ENCODE results near the gene OXER1. TPM values are rescaled to one million over a fixed set of nuclear protein-coding genes. Genes with fewer than 3 reads are reported as not detected.

The OXER1 gene
- polyA plus RNA-seq, 3 donors: 0.34 to 1.5 (median 0.55) TPM

DNA sequence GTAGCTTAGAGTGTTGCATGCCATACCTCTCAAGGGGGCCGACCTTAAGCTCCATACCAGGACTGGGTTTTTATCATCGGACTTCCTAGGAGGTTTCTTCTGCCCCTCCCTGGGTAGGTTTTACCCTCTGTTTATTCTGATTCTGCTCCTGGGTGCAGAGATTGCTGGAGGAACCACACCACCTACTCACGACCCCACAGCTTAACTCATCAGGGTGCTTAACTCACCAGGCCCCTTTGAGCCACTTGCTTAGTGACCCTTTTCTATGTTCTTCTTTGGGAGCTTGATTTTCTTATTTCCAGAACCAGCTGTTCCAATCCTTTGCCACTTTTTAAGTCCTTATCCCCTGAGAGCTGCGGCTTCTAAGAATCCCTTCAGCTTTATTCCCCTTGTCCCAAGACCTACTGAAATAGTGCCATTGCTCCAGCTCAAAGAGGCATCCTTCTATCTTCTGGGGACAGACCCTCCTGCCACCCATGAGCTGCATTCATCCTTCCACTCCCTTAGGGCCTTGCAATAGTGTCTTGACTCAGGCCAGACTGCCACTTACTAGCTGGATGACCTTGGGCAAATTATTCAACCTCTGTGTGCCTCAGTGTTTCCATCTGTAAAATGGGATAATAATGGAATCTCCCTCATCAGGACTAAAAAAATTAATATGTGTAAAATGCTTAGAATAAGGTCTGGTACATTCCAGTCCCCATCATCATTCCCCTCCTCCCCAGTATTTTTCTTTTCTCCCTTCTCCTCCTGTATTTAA, 5.8 kb downstream of the OXER1 start:
- 84 to 93% (median 90%) methylated on average over 4 of the region's 4 CpGs for WGBS, 3 donors
- no peak overlapping the region for H3K27ac ChIP-seq (ENCODE audit: low read depth, low read length)

DNA sequence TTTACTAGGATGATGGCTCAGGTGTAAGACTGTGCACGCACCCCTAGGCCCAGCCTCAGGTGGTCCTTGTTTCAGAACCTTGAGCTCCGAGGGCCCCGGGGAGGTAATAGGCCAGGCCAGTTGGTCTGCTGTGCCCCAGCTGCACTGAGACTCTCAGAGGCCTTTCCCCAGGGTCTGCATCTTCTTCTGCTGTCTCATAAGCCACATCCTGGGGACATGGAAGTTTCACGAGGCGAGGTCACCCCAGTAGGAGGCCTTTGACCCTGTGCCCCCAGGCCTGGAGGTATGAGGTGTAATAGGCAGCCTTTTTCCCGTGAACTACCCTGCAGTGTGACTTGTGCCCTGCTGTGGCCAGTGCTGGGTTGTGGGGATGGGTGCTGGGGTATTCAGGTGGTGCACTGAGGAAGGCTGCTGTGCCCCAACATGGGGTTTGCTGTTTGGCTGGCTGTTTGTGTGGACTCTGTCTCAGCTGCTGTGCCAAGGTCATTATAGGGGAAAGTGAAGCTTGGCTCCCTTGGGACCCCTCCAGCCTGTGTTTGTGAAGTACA, 6.9 kb downstream of the OXER1 start:
- WGBS, 3 donors: 76 to 94% (median 79%) methylated on average over 6 of the region's 6 CpGs
- no peak overlapping the region for H3K27ac ChIP-seq (ENCODE audit: low read depth, low read length)

DNA sequence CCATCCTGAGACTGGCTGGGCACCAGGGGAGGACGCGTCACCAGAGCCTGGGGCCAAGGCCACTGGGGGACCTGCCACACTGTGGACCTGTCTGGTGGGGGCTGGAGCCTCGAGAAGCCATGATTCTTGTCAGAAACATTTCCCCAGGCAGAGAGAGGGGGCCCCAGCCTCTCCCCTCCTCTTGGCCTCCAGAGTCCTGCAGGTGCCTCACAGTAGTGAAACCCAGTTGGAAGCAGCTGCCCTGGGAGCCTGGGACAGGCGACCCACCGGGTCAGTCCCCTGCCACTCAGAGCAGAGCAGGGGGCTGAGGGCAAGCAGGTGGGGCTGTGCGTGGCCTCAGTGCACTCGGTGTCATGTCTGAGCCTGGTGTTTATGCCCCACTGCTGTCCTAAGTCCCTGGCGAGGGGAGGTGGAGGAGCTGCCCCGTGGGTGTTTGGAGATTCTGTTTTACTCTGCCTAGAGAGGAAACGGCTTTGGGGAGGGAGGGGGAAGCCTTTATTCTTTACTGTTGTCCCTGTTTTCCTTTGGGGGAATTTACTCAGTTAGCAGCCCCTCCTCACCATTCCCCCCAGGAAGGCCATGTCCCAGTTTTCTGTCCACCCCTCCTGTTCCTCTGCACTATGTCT, 7.7 kb downstream of the OXER1 start:
- no peak overlapping the region for H3K27ac ChIP-seq (ENCODE audit: low read depth, low read length)
- 77 to 90% (median 87%) methylated on average over 10 of the region's 10 CpGs for WGBS, 3 donors

DNA sequence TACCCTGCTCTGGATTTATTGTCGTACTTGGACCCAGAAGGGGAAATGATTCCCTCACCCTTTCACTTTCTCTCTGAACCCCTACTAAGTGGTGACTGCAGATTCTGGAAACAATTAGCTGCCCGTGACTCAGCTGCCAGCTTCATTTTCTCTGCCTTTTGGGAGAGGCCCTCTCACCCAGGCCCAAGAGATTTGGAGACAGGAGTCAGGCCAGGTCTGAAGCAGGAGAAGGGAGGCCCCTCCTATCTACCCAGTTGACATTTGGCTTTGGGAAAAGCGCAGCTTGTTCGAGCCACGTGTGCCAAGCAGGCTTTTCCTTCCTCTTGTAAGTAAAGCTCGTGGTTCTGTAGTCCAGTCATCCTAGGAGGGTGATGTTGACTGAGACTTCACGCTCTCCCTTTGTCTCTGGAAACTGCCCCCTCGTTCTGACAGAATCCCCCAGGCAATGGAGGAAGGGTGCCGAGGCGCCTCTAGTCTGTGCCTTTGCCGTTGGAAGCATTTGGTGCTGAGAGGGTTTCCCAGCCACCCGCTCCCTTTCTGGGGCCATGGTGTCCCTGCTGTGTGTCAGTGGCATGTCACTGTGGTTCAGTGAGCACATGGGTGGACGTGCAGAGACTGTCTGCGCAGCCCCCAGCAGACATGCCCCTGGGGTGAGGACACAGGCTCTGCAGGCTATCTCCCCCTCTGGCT, 8.6 kb downstream of the OXER1 start:
- 57 to 65% (median 58%) methylated on average over 14 of the region's 14 CpGs for WGBS, 3 donors
- H3K27ac ChIP-seq (ENCODE audit: low read depth, low read length): no peak overlapping the region

DNA sequence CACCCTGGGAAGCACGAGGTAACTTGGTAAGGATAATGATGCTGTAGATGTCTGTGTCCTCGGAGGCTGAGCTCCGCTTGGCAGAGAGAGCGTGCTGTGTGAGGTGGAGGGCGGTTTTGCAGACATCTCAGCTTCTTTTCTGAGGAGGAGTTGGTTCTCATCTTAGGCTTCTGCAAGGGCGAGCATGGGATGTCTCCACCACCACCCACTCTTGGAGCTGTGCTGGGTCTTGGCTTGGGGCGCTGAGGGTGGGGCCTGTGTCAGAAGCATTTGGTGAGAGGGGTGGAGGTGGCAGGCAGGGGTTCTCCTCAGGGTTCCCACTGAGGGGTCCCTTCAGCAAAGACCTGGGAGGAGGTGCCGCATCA, 9.2 kb downstream of the OXER1 start:
- 73 to 88% (median 76%) methylated on average over 8 of the region's 8 CpGs for WGBS, 3 donors
- H3K27ac ChIP-seq (ENCODE audit: low read depth, low read length): no peak overlapping the region

DNA sequence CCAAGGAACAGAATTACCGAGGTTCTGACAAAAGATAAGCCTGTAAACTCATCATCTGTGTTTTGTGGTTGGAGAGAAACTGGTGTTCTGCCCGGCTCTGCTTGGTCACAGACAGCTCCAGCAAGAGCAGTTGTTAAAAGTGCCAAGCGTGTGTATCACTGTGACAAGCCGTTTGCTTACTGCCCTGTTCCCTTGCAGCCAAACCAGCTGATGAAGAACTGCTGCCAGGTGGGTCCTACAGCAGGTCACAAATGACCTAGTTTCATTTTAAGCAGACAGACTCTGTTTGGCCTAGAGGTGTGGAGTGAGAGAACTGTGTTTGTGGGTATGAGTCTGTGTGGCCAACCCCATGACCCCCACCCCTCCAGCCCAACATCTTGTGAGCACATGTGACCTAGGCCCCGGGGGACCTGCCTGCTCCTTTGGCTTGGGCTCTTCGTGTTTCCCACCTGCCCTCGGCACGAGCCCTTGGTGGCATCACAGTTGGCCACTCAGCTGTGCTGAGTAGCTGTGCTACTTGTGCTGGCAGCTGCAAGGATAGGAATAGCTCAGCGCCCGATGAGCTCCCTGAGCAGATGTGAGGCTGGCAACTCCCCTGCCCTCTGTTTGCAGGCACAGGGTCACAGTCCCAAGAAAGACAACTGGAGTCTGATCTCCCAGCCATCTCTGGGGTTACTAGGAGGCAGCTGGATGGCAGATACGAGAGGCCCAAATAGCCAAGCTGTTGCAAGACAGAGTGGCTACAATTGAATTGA, 9.7 kb downstream of the OXER1 start:
- H3K27ac ChIP-seq (ENCODE audit: low read depth, low read length): no peak overlapping the region
- WGBS, 3 donors: 48 to 66% (median 62%) methylated on average over 11 of the region's 11 CpGs

DNA sequence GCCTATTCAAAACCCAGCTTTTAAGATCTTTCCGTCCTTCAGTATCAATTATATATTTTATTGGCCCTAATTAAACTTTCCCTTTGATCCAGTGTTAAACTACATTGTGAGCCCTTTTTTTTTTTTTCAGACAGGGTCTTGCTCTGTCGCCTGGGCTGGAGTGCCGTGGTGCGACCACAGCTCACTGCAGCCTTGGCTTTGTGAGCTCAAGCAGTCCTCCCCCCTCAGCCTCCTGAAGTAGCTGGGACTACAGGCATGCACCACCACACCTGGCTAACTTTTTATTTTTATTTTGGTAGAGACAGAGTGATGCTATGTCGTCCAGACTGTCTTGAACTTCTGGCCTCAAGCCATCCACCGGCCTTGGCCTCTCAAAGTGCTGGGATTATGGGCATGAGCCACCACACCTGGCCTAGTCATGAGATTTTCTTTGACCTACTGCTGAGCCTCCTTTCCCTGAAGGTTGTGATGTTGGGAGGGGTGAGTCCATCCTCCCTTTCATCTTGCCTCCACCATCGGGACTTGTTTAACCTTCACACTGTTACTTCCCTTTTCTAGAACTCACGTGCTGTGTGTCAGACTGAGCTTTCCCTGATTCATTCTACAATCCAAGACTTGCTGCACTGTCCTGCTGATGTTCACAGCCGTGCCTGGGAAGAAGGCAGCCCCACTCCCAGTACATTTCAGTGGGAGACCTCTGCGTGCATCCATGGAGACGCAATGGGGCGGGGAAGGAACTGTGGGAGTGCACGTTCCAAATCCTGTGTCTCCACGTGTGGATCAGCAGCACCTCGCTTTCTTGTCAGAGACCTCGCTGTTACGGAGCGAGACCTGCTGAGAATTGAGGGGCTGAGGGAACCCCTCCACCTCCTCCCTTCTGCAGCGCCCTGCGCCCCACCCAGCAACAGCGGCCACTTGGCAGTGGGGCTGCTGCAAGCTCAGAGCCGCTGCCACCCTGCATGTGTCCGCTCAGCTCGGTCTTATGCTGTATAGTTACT, 10.8 kb downstream of the OXER1 start:
- H3K27ac ChIP-seq (ENCODE audit: low read depth, low read length): no peak overlapping the region
- WGBS, 3 donors: 73 to 84% (median 79%) methylated on average over 24 of the region's 24 CpGs

DNA sequence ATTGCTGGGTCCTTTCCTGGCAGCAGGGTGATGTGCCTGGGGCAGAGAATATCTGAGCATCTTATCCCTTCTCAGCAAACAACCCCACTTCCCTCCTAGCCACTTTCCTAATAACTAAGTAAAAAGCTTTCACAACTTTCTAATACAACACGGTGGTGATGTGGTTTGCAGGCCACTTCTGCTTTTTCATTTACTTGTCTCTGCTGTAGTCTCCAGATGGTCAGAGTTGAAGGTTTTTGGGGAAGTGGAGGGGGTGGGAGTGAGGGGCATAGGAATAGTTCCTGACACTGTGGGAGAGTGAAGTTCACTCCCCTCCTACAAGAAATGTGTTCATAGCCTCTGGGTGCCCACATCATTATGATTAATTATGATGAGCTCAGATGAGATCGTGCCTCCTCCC, 11.6 kb downstream of the OXER1 start:
- no peak overlapping the region for H3K27ac ChIP-seq (ENCODE audit: low read depth, low read length)
- WGBS, 3 donors: 39 to 64% (median 51%) methylated on average over 2 of the region's 2 CpGs

DNA sequence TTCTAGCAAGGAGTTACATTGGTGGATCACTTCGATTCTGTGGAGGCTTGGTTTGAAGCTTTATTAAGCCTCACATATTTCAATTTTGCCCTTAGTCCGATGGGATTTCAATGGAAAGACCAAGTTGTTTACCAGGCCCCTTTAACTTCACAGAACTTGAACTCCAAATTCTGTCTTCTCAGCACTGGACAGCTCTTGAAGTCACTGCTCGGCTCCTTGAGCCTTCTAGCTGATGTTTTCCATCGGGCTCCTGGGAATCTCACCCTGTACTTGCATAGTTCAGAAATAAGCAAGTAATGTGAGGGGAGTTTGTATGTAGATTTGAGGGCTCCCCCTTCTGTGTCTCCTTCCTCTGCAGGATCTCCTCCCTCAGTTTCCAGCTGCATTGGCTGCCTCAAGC, 15.1 kb downstream of the OXER1 start:
- 92 to 98% (median 95%) methylated on average over 4 of the region's 4 CpGs for WGBS, 3 donors
- H3K27ac ChIP-seq (ENCODE audit: low read depth, low read length): no peak overlapping the region

DNA sequence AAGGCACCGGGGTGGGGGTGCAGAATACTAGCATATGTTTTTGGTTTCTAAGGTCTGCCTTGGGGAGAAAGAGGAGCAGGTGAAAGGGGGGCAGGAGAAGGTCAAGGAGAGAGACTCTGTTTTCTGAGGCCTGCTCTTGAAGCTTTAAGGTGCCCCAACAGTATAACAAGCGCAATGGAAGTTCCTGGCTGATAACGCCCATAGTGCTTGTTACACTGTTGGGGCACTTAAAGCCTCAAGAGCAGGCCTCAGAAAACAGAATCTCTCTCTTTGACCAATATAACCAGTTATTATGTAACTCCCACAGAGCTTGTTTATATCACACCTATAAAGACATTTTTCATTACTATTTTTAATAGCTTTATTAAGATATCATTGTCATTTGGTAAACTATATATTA, 16.5 kb downstream of the OXER1 start:
- no peak overlapping the region for H3K27ac ChIP-seq (ENCODE audit: low read depth, low read length)
- WGBS, 3 donors: 97 to 100% (median 99%) methylated on average over 3 of the region's 3 CpGs

DNA sequence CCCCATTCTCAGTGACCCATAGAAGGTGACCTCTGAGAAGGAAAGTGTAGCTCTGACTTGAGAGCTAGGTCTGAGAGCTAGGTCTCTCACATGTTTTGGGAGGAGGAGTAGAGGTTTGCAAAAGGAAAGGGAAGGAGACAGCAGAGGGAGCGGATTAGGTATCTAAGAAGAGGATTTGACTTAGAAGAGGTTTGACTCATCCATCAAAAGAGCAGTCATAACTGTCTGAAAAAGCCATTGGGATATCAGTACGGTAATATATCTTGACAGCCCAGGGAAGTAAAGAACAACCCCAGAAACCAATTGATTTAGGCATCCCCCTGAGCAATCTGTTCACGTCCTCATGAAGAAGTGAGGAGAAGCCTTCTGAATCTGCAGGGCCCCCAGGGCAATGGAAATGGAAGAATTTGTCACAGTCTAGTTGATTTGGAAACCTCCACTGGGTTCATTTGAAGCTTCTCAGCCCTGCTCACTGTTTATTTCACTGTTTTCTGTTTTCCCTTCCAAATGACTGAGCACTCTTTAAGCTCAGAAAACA, 19.3 kb downstream of the OXER1 start:
- 93 to 99% (median 94%) methylated on average over 3 of the region's 3 CpGs for WGBS, 3 donors
- H3K27ac ChIP-seq (ENCODE audit: low read depth, low read length): no peak overlapping the region

DNA sequence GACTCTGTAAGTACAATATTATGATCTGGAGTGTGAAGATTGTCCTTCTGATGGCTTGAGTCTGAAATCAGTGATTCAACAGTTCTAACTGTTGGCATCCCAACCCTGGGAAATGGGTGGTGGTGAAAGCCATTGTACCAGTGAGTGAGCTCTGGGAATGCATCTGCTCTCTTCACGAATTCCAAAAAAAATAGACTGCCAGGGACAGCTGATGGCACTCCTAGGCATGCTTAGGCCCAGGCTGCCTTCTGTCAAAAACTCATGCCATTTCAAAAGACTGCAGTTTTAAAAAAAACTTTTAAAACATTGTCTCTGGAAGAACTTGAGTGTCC, 20.3 kb downstream of the OXER1 start:
- H3K27ac ChIP-seq (ENCODE audit: low read depth, low read length): no peak overlapping the region
- WGBS, 3 donors: 85 to 100% (median 96%) methylated on average over 1 of the region's 1 CpG

DNA sequence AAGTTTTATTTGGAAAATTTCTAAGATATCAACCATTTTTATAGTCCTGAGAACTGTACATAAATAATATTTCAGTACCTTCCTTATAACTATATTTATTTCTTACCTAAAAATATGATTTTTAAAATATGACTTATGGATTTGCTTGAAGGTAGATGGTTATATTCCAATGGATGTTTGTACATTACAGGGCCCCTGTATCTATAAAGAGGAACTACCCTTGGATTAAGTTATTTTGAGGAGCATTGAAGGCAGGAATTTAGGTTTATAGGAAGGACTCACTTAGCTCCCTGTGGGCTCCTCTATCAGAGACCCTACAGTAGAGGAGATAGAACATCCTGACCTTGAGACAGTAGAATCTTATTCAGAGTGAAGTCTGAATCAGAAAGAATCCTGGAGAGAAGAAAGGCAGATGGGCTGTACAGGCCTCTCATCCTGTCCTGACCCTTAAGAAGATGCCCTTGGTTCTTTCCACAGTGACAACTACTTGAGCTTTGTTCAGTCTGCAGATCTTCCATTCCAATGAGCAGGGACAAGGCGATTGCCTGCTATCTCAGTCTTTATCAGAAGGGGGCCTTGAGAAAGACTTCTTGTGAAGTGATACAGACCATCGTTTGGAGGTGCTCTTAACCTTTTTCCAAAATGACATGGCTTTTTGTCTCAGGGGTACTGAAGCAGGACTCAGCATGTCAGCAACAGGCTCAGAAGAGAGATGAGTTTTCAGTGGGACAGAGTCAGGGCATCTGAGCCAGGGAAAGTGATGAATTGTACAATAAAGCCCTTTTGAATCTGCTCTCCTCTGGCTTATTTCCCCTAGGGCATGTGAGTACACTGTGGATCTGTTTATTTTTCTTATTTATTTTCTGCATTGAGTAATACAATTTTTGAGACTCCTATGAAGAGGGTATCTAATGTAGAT, 20.9 kb downstream of the OXER1 start:
- WGBS, 3 donors: 72 to 88% (median 80%) methylated on average over 2 of the region's 2 CpGs
- no peak overlapping the region for H3K27ac ChIP-seq (ENCODE audit: low read depth, low read length)

DNA sequence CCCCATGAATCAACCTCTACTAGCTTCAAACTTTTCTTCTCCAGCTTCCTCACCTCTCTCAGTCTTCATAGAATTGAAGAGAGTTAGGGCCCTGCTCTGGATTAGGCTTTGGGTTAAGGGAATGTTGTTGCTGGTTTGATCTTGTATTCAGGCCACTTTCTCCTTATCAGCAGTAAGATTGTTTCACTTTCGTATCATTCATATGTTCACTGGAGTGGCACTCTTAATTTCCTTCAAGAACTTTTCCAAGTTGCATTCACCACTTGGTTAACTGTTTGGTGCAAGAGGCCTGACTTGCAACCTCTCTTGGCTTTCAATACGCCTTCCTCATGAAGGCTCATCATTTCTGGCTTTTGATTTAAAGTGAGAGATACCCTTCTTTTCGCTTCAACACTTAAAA, 22.8 kb downstream of the OXER1 start:
- no peak overlapping the region for H3K27ac ChIP-seq (ENCODE audit: low read depth, low read length)
- WGBS, 3 donors: 80 to 90% (median 84%) methylated on average over 3 of the region's 3 CpGs

DNA sequence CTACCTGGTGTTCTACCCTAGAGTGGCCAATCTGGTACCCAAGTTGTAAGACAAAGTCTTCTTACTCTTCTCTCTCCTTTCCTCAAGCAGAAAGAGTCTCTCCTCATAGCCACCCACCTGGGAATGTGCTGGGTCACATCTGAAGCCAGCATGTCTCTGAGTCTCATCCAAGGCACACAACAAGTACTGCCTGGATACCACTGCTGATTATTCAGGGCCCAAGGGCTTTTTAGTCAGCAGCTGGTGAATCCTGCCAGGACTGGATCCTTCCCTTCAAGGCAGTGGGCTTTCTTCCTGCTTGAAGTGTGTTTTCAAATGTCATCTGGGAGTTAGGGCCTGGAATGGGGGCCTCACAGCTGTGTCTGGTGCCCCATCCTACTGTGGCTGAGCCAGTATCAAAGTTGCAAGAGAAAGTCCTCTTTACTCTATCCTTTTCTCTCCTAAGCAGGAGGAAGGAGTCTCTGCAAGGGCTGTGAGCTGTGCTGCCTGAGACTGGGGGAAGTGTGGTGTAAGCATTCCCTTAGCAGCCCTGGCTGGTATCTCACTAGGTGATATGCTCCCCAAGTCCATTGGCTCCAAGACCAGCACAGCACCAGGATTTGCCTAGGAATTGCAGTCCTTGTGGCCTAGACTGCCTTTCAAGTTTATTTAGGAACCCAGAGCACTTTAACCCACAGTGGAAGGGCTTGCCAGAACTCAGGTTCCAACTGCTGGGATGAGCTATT, 27.2 kb downstream of the OXER1 start:
- no peak overlapping the region for H3K27ac ChIP-seq (ENCODE audit: low read depth, low read length)

DNA sequence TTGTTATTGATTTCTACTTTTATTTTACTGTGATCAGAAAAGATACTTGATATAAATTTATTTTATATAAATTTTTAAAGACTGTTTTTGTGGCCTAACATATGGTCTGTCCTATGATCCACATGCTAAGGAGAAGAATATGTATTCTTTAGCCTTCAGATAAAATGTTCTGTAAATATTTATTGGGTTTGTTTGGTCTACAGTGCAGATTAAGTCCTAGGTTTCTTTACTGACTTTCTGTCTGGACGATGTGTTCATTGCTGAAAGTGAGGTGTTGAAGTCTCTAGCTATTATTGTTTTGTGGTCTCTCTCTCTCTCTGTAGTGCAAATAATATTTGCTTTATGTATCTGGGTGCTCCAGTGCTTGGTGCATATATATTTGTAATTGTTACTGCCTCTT, 30.1 kb downstream of the OXER1 start:
- WGBS, 3 donors: 52 to 91% (median 81%) methylated on average over 1 of the region's 1 CpG
- H3K27ac ChIP-seq (ENCODE audit: low read depth, low read length): no peak overlapping the region
